GM20000 (cell line): ENCODE results near the gene FAM20B.
"Not testable (repeated sequence)": the region's sequence is repeated elsewhere in the genome, so short reads cannot be mapped to it uniquely, and the experiment has no call there.

Experiments used
- DNase-seq: peaks from one replicate; pipeline ENCODE4 v3.0.0; 2012; ENCODE audit warnings: low spot score
- CTCF ChIP-seq: IDR thresholded peaks from 2 replicates; pipeline ENCODE4 v1.5.1; 2012; ENCODE audit warnings: mild to moderate bottlenecking, control low read depth; ENCODE audit errors: extremely low read depth, missing control alignments

The FAM20B gene

GRCh38 chr1:179025125-179025974 is at the start of gene FAM20B:
FAM20B (plus strand) TSS chr1:179025894; CDS start chr1:179043848, 17,954 bp downstream.
- TF ChIP-seq CTCF = no peak
- DNase-seq = peak; percentile 97

- DNase-seq = no peak
- no peak for TF ChIP-seq CTCF
These were observed 49.2 kb upstream of the FAM20B start for GRCh38 chr1:178976541-178976940.

GRCh38 chr1:178986204-178986603 is 39.5 kb upstream of the FAM20B start:
- no peak for TF ChIP-seq CTCF

GRCh38 chr1:178988198-178988597 is 37.5 kb upstream of the FAM20B start:
- DNase-seq = not testable (repeated sequence)

More at GRCh38 chr1:178986204-178986603, 39.5 kb upstream of the FAM20B start:
- no peak for DNase-seq

GRCh38 chr1:178993559-178993958 is 32.1 kb upstream of the FAM20B start:
- TF ChIP-seq CTCF = no peak
- no peak for DNase-seq

- no peak for TF ChIP-seq CTCF
- no peak for DNase-seq
These were observed 28.3 kb upstream of the FAM20B start for GRCh38 chr1:178997428-178997827.

- no peak for TF ChIP-seq CTCF
- no peak for DNase-seq
These were observed 27.4 kb upstream of the FAM20B start for GRCh38 chr1:178998295-178998694.

- TF ChIP-seq CTCF = no peak
- DNase-seq = no peak
These were observed 26.6 kb upstream of the FAM20B start for GRCh38 chr1:178999061-178999460.
